HG02623 (cell line): Measurements from ENCODE around the gene TP53.
"Not testable (repeated sequence)": the region's sequence is repeated elsewhere in the genome, so short reads cannot be mapped to it uniquely, and the experiment has no call there.

ENCODE experiments used
- ATAC-seq: cut with Tn5 transposase; IDR thresholded peaks from one replicate; pipeline ENCODE4 v1.9.1; 2021; ENCODE audit warnings: moderate library complexity; ENCODE audit not compliant: unreplicated experiment

TP53 gene

DNA sequence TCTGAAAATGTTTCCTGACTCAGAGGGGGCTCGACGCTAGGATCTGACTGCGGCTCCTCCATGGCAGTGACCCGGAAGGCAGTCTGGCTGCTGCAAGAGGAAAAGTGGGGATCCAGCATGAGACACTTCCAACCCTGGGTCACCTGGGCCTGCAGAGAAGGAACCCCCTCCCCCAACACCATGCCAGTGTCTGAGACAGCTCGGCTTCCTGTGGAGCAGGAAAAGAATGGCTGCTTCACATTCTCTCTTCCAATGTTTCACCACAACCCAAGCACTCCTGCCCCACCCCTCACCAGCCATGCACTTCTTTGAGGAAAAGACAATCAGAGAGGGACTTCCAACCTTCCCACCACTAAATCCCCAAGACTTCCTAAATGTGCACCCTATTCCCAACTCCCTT lies 10.8 kb downstream of the TP53 start:
- ATAC-seq, result no peak

DNA sequence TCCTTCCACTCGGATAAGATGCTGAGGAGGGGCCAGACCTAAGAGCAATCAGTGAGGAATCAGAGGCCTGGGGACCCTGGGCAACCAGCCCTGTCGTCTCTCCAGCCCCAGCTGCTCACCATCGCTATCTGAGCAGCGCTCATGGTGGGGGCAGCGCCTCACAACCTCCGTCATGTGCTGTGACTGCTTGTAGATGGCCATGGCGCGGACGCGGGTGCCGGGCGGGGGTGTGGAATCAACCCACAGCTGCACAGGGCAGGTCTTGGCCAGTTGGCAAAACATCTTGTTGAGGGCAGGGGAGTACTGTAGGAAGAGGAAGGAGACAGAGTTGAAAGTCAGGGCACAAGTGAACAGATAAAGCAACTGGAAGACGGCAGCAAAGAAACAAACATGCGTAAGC lies 12.4 kb downstream of the TP53 start:
- ATAC-seq, result no peak

DNA sequence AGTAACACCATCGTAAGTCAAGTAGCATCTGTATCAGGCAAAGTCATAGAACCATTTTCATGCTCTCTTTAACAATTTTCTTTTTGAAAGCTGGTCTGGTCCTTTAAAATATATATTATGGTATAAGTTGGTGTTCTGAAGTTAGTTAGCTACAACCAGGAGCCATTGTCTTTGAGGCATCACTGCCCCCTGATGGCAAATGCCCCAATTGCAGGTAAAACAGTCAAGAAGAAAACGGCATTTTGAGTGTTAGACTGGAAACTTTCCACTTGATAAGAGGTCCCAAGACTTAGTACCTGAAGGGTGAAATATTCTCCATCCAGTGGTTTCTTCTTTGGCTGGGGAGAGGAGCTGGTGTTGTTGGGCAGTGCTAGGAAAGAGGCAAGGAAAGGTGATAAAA lies 14.1 kb downstream of the TP53 start:
- no peak for ATAC-seq

DNA sequence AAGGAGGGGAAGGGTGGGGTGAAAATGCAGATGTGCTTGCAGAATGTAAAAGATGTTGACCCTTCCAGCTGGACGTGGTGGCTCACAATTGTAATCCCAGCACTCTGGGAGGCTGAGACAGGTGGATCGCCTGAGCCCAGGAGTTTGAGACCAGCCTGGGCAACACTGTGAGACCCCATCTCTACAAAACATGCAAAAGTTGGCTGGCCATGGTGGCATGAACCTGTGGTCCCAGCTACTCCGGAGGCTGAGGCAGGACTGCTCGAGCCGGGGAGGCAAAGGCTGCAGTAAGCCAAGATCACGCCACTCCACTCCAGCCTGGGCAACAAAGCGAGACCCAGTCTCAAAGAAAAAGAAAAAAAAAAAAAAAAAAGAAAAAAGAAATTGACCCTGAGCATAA lies 18.8 kb downstream of the TP53 start:
- no peak for ATAC-seq

DNA sequence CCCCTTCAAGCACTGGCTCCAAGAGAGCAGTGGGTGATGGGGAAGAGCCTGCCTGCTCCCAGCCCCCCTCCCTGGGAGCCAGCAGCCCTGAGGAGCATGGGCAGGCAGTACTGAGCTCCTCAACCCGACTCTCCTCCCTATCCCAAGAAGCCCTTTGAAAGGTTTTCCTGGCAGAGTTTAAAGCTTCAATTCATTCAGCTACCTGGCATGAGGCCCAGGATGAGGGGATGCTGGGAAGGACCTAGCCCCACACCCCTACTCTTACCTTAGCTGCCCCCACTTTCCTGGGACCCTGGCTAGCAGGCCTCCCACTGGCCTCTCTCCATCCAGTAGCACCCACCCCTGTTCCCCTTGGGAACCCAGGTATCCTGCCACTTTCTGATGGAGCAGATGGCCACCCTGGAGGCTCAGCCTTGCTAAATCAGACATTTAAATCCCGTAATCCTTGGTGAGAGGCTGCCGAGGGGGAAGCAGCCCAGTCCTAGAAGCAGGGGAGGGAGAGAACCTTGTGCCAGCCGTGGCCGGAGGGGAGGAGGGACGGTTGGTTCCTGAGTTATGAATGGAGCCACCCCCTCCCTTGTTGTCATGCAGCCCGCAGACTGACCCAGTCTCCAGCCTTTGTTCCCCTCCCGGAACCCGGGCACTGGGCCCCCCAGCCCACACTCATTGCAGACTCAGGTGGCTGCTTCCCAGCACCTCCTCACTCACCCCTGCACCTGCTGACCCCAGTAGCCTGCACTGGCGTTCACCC lies 19.5 kb downstream of the TP53 start:
- ATAC-seq, result no peak

DNA sequence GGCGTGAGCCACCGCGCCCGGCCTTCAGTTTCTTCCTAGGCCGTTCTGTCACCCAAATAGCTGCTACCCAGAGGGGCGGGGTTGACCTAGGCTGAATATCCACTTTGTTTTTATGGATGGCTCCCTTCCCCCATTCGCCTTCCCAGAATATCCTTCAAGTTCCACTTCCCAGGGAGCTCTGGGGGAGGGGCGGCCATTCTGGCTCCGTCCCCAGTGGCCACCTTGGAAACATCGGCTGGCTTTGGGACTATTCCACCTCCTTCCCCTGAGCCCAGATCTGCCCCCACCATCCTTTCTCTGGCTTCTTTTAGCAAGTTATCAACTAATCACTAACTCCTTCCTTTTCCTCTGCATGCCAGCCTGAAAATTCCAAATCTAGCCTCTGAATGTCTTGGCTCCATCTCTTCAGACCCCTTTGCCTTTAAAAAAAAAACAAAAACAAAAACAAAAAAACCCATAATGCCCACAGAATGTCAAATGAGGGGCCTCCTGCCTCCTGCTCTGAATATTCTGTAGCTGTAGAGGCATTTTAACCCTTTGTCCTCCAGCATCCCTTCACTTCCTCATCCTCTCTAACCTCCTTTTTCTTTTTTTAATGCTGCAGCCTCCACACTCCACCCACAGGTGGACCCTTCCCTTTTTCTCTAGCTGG lies 30.2 kb downstream of the TP53 start:
- ATAC-seq, result no peak

DNA sequence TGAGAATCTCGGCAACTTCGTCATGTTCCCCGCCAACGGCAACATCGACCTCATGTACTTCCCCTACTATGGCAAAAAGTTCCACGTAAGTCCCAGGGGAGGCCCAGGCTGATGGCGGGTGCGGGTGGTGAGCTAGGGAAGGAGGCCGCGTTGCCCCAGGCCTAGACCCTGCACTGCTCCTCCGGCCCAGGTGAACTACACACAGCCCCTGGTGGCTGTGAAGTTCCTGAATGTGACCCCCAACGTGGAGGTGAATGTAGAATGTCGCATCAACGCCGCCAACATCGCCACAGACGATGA lies 31.8 kb downstream of the TP53 start:
- ATAC-seq, result no peak

DNA sequence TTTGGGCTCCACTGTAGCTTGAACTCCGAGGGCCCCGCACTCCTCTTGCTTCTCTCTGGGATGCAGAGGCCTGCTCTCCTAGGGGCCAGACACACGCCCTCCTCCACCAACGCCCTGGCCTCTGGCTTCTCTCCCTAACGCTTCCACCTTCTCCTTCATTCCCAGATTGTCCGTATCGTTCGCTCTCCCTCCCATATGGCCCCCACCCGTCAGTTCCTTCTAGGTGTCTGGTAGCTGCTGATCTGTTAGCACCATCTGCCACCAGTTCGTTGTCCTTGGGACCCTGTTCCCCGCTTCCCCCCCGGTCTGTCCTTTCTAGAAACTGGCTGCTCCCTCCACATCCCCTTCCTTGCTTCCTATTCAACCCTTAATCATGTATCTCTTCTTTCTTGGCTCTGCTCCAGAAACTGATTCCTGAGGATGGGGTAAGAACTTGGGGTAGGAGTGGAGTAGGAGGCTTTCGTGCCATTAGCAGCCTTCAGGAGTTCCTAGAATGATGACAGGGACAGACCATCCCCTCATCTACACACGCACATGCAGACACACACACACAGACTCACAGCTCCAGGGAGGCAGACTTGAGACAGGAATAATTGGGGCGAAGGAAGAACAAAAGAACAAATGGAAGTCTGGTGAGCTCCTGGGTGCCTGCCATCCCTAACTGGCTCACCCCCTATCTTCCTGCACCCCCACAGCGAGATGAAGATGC lies 32.3 kb downstream of the TP53 start:
- no peak for ATAC-seq

DNA sequence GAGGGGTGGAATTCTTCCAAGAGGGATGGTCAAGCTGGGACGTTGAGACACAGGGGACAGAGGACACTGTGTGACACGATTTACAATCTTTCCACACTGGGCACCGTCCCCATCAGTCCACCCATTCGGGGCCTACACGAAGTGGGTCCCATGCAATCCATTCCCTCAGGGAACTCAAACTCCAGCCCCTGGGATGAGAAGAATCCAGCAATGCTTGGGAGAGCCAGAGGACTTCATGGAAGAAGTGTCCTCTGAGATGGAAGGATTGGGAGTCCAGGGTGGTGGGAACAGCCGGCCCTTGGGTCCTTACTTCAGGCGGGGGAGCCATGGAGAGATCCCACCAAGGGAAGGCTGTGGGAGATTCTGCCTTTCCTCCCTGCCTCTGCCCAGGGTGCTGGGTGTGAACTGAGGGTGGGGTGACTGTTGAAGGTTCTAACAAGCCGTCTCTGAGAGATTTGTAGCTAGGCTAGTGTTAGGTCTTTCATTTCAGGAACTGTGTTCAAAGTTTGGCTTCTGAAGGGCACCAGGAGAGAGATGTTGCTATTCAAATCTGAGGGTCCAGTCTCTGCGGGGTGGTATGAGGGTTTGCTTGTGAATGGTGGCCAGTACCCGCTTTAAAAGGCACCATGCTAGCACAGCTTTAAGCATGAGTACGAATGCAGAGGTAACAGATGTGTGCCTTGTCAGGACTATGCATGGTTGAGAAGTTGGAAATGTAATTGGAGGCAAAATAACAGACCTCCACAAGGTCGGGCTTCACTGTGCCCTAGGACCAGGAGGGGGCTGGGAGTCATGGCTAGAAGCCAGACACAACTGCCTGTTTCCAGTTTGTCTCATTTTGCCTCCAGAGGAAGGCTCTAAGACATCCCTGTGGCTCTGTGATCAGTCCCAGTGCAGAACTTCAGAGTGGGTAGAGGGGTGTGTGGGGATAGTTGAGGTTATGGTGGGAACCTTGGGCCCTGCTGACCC lies 34.6 kb downstream of the TP53 start:
- ATAC-seq, result no peak

DNA sequence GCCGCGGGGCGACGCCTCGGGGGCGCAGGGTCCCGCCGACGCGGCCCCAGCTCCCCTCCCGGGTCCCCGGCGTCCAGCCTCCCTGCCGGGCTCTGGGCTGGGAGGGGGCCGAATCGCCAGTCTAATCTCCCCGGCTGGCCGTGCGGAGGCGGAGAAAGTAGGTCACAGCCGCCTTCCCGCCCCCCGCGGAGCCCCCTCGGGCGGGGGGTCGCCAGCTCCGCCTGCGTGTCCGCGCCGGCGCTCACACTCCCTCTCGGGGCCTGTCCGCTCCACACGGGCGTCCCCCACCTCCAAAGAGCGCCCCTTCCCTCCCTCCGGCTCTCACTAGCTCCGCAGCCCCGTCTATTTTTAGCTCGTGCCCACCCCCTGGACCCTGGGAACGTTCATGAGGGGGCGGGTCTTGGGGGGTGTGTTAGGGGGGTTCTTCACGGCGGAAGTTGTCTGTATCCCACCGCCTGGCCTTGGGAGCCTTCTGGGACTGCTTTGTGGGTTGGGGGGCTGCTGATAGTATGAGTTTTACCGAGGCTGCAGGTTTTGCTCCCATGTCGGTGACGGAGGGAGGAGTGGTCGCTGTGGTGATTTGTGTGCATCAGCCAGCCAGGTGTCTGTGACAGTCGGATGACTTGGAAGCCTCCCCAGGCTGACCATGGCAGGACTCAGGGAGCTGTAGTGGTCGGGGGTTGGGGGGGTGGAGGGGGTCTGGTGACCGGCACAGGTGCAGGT lies 35.5 kb downstream of the TP53 start:
- no peak for ATAC-seq

DNA sequence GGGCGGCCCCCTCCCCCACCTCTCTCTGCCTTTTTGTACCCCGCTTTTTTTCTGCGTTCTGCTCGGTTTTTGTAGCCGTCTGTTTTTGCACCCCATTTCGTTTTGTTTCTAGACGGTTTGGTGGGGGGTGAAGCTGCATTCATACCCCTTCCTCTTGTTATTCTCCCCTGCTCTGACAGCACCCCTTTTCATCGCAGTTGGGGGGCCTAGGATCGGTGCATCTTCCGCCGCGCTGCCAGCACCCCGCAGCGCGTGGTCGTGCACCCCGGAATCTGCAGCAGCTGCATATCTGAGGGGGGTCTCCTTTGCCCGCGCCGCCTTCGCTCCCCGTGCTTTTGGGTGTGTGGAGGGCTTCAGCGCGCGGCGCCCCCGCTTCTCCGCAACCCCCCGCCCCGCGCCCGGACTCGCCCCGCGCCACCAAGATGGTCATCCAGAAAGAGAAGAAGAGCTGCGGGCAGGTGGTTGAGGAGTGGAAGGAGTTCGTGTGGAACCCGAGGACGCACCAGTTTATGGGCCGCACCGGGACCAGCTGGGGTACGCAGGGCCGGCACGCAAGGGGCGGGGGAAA lies 36.1 kb downstream of the TP53 start:
- ATAC-seq, result no peak

DNA sequence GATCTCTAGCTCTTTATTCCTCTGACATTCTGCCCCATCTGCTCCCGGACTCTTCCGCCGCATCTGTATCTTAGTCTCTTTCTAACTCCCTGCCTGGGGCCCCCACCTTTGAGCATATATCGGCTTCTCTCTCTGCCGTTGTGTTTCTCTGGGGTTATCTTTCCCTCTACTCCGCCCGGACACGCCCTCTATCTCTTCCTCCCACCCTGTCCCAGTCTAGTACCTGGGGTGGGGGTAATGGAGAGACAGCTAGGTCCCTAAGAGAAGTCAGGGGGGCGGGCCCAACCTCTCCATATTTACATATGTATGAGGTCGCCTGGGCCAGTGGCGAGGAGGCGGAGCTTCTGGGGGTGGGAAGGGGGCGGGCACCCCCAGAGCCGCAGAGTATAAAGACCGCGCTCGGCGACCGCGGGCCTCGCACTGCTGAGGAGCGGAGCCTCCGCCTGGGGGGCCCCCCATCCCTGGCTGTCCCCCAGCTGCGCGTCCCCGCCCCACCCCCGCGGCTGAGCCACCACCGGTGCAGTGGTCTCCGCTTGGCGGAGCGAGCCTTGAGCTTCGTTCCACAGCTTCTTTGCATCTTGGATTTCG lies 36.7 kb downstream of the TP53 start, which contains the start of gene ATP1B2:
Gene ATP1B2, plus strand, starts transcription at position 418 of the 588 bp plus-strand sequence. CDS start 593 bp downstream, outside the sequence.
- ATAC-seq, result no peak

DNA sequence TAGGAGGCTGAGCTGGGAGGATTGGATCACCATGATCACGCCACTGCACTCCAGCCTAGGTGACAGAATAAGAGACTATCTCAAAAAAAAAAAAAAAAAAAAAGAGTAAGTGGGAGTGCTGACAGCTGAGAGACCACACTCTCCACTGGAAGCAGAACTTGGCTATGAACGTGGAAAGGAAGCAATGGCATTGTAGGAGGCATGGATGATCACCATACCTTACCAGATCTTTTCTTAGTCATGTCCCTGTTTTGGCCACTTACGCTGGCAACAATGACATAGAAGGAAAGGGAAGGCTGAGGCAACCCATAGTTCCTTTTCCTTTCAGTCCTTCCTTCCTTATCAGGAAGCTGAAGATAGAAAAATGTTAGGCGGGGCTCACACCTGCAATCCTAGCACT lies 40.3 kb downstream of the TP53 start:
- ATAC-seq, result no peak

DNA sequence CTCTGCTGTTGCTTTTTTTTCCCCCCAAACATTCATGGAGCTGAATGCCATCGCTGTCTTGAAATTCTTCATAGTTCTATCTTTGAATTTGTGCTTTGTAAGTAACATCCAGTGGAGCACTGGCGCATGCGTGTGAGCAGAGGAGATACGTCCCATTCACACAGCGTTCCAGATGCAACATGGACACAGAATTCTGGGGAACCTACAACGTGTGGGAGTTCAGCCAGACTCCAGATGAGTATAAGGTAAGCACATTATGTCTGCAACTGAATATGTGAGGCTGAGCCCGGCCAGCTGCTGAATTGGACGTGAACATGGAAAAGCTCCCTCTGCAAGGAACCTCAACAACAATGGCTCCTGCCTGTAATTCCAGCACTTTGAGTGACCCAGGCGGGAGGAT lies 40.8 kb downstream of the TP53 start:
- ATAC-seq, result no peak

DNA sequence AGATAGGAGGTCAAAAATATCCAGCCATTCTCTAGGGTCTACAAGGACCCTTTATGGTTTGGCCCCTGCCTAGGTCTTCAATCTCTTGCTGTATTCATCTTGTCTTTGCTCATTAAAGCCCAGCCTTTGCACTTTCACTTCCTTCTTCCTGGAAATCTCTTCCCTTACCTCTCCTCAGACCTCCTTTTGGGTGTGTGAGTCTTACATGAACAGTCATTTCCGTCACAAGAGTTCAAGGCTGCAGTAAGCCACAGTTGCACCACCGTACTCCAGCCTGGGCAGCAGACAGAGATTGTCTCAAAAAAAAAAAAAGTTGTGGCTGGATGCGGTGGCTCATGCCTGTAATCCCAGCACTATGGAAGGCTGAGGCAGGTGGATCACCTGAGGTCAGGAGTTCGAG lies 42.5 kb downstream of the TP53 start:
- ATAC-seq, result no peak

DNA sequence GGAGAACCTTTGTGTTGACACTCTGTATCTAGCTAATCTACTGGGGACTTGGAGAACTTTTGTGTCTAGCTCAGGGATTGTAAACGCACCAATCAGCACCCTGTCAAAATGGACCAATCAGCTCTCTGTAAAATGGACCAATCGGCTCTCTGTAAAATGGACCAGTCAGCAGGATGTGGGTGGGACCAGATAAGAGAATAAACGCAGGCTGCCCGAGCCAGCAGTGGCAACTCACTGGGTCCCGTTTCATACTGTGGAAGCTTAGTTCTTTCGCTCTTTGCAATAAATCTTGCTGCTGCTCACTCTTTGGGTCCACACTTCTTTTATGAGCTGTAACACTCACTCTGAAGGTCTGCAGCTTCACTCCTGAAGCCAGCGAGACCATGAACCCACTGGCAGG lies 45.7 kb downstream of the TP53 start:
- ATAC-seq, result not testable (repeated sequence)

DNA sequence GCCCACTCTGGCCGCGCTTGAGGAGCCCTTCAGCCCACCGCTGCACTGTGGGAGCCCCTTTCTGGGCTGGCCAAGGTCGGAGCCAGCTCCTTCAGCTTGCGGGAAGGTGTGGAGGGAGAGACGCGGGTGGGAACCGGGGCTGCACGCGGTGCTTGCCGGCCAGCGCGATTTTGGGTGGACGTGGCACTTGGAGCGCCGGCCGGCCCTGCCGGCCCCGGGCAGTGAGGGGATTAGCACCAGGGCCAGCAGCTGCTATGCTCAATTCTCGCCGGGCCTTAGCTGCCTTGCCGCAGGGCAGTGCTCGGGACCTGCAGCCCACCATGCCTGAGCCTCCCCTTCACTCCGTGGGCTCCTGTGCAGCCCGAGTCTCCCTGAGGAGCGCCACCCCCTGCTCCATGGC lies 46.5 kb downstream of the TP53 start:
- ATAC-seq, result no peak

DNA sequence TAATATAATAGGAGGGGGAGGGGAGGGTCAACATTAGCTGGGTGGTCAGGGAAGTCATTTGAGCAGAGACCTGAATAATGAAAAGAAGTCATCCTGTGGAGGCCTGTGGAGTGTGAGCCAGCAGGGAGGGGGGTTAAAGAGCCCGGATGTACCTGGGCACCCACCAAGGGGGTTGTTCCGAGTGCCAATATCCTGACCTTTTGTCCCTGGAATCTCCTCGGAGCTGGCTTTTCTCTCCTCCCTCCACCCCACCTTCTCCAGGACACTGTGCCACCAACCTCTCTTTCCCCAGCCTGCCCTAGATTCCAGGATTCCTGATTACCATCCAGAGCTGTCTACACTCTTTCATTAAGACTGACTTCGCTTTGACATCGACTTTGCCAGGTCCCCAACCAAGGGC lies 51.1 kb downstream of the TP53 start:
- no peak for ATAC-seq

DNA sequence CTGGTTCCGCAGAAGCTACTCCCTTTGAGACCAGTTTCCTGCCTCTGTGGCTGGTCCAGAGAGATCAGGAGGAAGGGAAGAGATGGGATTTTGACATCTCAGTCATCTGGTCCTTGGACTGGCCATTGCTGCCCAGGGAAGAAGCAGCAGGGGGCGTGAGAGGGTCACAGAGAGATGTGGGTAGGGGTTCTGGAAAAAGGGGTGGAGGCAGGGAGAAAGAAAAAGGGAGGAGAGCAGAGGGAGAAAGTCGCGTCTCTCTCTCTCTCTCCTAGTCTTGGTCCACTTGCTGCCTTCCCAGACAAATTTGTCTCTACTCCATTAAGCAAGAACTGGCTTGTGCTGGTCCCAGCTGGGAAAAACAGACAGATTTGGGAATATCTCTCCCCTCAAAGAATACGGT lies 52.9 kb downstream of the TP53 start:
- ATAC-seq, result no peak

DNA sequence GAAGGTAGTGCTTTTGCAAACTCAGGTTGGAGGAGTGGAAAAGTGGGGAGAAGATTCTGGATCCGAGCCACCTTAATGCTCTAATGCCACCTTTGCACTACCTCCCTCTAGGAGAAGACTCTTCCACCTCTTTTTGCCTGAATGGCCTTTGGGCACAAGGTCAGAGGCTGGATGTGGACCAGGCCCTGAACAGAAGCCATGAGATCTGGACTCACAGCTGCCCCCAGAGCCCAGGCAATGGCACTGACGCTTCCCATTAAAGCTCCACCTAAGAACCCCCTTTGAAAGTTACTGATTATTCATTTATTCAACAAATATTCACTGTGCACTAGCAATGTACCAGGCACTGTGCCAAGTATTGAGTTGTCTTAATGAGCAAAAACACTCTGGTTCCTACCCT lies 54.2 kb downstream of the TP53 start:
- ATAC-seq, result no peak
